Measurements from ENCODE around the gene IFT22. TPM values are rescaled to one million over a fixed set of nuclear protein-coding genes. Genes with fewer than 3 reads are reported as not detected.
"Not testable (repeated sequence)": the region's sequence is repeated elsewhere in the genome, so short reads cannot be mapped to it uniquely, and the experiment has no call there.

IFT22 gene
- total RNA-seq, 1 donor from 2014 or later: 37.3 TPM

DNA sequence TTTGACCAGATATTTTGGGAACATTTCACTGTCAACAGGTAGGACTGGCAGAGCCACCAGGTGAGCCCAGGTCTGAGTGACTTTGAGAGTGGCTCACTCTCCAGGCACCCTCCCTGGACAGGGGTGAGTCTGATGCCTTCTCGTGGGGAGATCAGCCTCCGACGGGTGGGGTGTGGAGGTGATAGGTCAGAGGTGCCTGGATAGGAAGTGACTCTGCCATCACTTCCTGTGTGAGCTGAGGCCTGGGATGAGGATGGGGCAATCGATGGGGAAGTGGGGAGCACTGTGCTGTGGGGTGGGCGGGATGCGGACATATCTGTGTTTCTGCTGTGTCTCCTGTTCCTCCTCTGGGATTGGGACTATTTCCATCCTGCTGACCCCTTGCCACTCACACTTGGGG lies 34.6 kb downstream of the IFT22 start:
- peaks cover 13% of the 10 kb centered on the region for H3K27me3 ChIP-seq (ENCODE audit: control insufficient read depth, insufficient read depth, low read length)
- no peak overlapping the region for H3K4me3 ChIP-seq (ENCODE audit: low read depth, low read length)
- no peak for DNase-seq (ENCODE audit: low read depth)
- no peak for TF ChIP-seq CTCF (IDR thresholded peaks at IDR 0.05; ENCODE audit: insufficient read depth, low read length, poor library complexity, severe bottlenecking)
- no peaks in the 10 kb centered on the region for H3K36me3 ChIP-seq (ENCODE audit: control insufficient read depth, insufficient read depth, low read length)

- H3K4me3 ChIP-seq (ENCODE audit: low read depth, low read length); H3K27me3 ChIP-seq (ENCODE audit: control insufficient read depth, insufficient read depth, low read length); DNase-seq (ENCODE audit: low read depth); H3K36me3 ChIP-seq (ENCODE audit: control insufficient read depth, insufficient read depth, low read length): not testable (repeated sequence)
Measured at GRCh38 chr7:101285880-101286279, 35.7 kb downstream of the IFT22 start.

DNA sequence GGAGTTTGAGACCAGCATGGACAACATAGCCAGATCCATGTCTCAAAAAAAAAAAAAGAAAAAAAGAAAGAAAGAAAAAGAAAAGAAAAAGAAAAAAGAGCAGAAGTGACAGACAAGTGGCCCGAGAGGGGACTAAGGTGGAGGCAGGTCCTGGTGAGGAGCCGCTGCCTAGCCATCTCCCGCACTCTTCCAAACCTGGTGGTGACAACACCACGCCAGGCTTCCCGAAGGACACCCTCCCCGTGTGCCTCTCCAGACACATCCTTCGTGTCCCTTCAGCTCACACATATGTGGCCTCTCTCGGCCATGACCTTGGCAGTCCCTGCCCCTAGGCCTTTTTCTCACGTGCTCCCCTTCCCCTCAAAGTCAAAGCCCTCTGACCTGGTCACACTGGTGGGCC lies 36.4 kb downstream of the IFT22 start:
- DNase-seq (ENCODE audit: low read depth): no peak
- Histone ChIP-seq H3K36me3 (ENCODE audit: control insufficient read depth, insufficient read depth, low read length) (no peaks in the 10 kb centered on the region), H3K27me3 (ENCODE audit: control insufficient read depth, insufficient read depth, low read length) (peaks cover 7% of the 10 kb centered on the region), H3K4me3 (ENCODE audit: low read depth, low read length) (no peak overlapping the region)
- TF ChIP-seq CTCF (IDR thresholded peaks at IDR 0.05; ENCODE audit: insufficient read depth, low read length, poor library complexity, severe bottlenecking): no peak

GRCh38 chr7:101280912-101281311 lies 40.7 kb downstream of the IFT22 start:
- not testable (repeated sequence) for H3K27me3 ChIP-seq (ENCODE audit: control insufficient read depth, insufficient read depth, low read length); H3K4me3 ChIP-seq (ENCODE audit: low read depth, low read length); DNase-seq (ENCODE audit: low read depth); H3K36me3 ChIP-seq (ENCODE audit: control insufficient read depth, insufficient read depth, low read length)

- H3K36me3 ChIP-seq (ENCODE audit: control insufficient read depth, insufficient read depth, low read length): no peaks in the 10 kb centered on the region
- TF ChIP-seq CTCF (IDR thresholded peaks at IDR 0.05; ENCODE audit: insufficient read depth, low read length, poor library complexity, severe bottlenecking): no peak
- H3K27me3 ChIP-seq (ENCODE audit: control insufficient read depth, insufficient read depth, low read length): no peaks in the 10 kb centered on the region
- no peak for DNase-seq (ENCODE audit: low read depth)
- H3K4me3 ChIP-seq (ENCODE audit: low read depth, low read length): no peak overlapping the region
Measured at GRCh38 chr7:101278461-101279292, 42.9 kb downstream of the IFT22 start.

DNA sequence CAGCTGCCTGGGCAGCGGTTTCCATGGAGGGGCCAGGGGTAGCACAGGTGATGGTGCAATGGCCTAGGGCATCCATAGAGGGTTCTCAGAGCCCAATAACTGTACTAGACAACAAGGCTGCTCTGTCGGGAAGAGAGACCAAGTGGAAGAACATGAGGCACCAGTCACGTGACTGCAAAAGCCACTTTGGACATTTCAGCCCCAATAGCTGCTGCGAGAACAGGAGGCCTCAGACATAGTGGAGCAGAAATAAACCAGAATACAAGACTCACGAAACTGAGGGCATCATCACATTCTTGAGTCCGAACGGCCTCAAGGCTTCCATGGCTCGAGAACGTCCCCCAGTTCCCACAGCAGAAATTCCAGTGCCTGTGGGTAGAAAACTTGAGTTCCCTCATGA lies 44.5 kb downstream of the IFT22 start:
- no peaks in the 10 kb centered on the region for H3K27me3 ChIP-seq (ENCODE audit: control insufficient read depth, insufficient read depth, low read length)
- TF ChIP-seq CTCF (IDR thresholded peaks at IDR 0.05; ENCODE audit: insufficient read depth, low read length, poor library complexity, severe bottlenecking): no peak
- DNase-seq (ENCODE audit: low read depth): no peak
- no peak overlapping the region for H3K4me3 ChIP-seq (ENCODE audit: low read depth, low read length)
- H3K36me3 ChIP-seq (ENCODE audit: control insufficient read depth, insufficient read depth, low read length): no peaks in the 10 kb centered on the region

GRCh38 chr7:101273206-101273605 lies 48.4 kb downstream of the IFT22 start:
- H3K4me3 ChIP-seq (ENCODE audit: low read depth, low read length): no peak overlapping the region
- H3K27me3 ChIP-seq (ENCODE audit: control insufficient read depth, insufficient read depth, low read length): no peaks in the 10 kb centered on the region
- no peak for DNase-seq (ENCODE audit: low read depth)
- no peak for TF ChIP-seq CTCF (IDR thresholded peaks at IDR 0.05; ENCODE audit: insufficient read depth, low read length, poor library complexity, severe bottlenecking)
- H3K36me3 ChIP-seq (ENCODE audit: control insufficient read depth, insufficient read depth, low read length): no peaks in the 10 kb centered on the region
